Measurements from ENCODE around the gene AKR1C1.
"Not testable (repeated sequence)": the region's sequence is repeated elsewhere in the genome, so short reads cannot be mapped to it uniquely, and the experiment has no call there.

The AKR1C1 gene

GRCh38 chr10:4947635-4948596 is 15.3 kb upstream of the AKR1C1 start:
- DNase-seq = no peak

GRCh38 chr10:4951512-4952162 is 11.6 kb upstream of the AKR1C1 start:
- not testable (repeated sequence) for DNase-seq

GRCh38 chr10:4953405-4953804 is 9.8 kb upstream of the AKR1C1 start:
- no peak for DNase-seq

GRCh38 chr10:4956088-4956487 is 7.1 kb upstream of the AKR1C1 start:
- not testable (repeated sequence) for DNase-seq

- DNase-seq = not testable (repeated sequence)
Observed at GRCh38 chr10:4956955-4957645, 6.1 kb upstream of the AKR1C1 start.

GRCh38 chr10:4961558-4961957 is 1.7 kb upstream of the AKR1C1 start:
- DNase-seq = not testable (repeated sequence)

- not testable (repeated sequence) for DNase-seq
Observed at GRCh38 chr10:4962308-4962707, 907 bp upstream of the AKR1C1 start.

- not testable (repeated sequence) for DNase-seq
Observed at GRCh38 chr10:4963815-4964154, 570 bp downstream of the AKR1C1 start.

- not testable (repeated sequence) for DNase-seq
Observed at GRCh38 chr10:4965763-4966162, 2.5 kb downstream of the AKR1C1 start.

- DNase-seq = not testable (repeated sequence)
Observed at GRCh38 chr10:4967189-4967588, 4.0 kb downstream of the AKR1C1 start.

- DNase-seq = not testable (repeated sequence)
Observed at GRCh38 chr10:4969289-4969688, 6.1 kb downstream of the AKR1C1 start.

GRCh38 chr10:4970362-4970761 is 7.1 kb downstream of the AKR1C1 start:
- not testable (repeated sequence) for DNase-seq

GRCh38 chr10:4972369-4973142 is 9.3 kb downstream of the AKR1C1 start:
- not testable (repeated sequence) for DNase-seq

GRCh38 chr10:4973294-4973693 is 10.1 kb downstream of the AKR1C1 start:
- not testable (repeated sequence) for DNase-seq

GRCh38 chr10:4974400-4974799 is 11.2 kb downstream of the AKR1C1 start:
- DNase-seq = not testable (repeated sequence)

GRCh38 chr10:4977025-4977424 is 13.8 kb downstream of the AKR1C1 start:
- DNase-seq = no peak

GRCh38 chr10:4978870-4979269 is 15.7 kb downstream of the AKR1C1 start:
- no peak for DNase-seq

GRCh38 chr10:4980793-4981192 is 17.6 kb downstream of the AKR1C1 start:
- no peak for DNase-seq

GRCh38 chr10:4981722-4982471 is 18.7 kb downstream of the AKR1C1 start:
- no peak for DNase-seq

GRCh38 chr10:4982764-4983226 is 19.6 kb downstream of the AKR1C1 start:
- no peak for DNase-seq

- no peak for DNase-seq
Observed at GRCh38 chr10:4983615-4984216, 20.5 kb downstream of the AKR1C1 start.
